ENCODE data around the gene PARP9.

Gene PARP9

GRCh38 chr3:122564155-122564912 is at the start of gene PARP9, which contains the start of gene DTX3L:
PARP9 (minus strand) TSS chr3:122564300; CDS start chr3:122559620, 4,680 bp downstream.
DTX3L (plus strand) TSS chr3:122564338; CDS start chr3:122564427, 89 bp downstream.
- peak; percentile 50 to 85 (median 66) for DNase-seq

- DNase-seq: no peak
Measured at GRCh38 chr3:122612696-122613095, 48.6 kb upstream of the PARP9 start.

DNA sequence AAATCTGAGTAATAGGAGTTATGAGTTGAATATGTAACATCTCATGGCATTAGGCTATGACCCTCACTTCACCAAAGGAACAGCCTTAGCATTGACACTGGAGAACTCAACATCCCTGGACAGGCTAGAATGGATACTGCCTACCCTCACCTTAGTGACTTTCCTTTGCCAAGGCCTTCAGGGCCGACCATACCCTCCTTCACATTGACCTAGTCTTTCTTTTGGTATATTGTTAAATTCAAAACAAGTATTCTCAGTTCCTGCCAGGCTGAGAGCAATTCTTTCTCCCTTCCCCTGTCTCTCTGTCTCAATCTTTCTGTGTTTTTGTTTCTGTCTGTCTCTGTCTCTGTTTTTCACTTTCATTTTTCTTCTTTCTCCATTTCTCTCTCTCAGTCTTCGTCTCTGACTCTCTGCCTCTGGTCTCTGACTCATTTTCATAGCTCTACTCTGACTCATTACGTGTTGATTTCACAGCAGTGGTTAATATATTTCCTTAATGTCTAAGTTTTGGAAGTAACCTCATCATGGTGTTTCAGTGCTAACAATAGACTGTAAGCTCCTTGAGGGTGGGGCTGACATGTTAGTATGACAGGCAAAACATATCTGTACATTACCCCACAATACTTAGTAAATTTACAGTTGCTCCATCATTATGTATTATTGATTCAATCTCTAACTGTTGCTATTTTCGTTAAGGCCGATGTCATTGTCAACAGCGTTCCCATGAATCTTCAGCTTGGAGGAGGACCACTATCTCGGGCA is 45.9 kb upstream of the PARP9 start:
- DNase-seq: no peak

- no peak for DNase-seq
Measured at GRCh38 chr3:122608916-122609315, 44.8 kb upstream of the PARP9 start.

DNA sequence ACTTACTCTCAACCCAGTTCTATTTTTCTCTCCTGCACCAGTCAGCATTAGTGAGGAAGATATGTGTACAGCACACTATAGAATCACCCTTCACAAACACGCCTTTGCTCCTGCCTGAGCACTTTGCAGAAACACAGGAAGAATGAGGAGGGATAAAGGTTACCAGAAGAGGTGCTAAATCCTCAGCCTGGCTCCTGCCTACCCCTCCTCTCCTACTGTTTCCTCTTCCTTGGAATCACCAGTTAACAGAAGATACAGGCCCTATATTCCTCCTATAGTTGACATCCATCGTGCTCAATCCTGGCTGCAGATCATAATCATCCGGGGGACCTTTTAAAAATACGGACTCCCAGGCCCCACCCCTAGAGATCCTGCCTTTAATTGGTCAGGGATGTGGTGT is 42.2 kb upstream of the PARP9 start:
- no peak for DNase-seq

DNA sequence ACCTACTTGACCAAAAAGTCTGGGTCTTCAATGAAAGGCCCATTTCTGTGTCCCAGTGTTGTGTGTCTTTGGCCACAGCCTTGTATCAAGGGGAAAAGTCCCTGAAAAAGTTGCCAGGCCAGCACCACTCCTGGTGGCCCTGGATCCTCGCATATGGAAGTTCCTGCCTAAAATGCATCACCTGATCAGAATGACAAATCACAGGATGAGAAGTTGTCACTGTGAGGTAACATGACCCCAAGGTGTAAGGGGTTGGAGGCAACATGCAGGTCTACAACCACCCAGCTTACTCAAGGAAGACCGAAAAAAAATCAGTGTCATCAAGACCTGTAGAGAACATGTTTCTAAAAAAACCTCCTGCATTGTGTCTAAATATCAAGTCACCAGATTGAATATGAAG is 39.0 kb upstream of the PARP9 start:
- DNase-seq: no peak

GRCh38 chr3:122602011-122602710 is 38.1 kb upstream of the PARP9 start:
- no peak for DNase-seq

DNA sequence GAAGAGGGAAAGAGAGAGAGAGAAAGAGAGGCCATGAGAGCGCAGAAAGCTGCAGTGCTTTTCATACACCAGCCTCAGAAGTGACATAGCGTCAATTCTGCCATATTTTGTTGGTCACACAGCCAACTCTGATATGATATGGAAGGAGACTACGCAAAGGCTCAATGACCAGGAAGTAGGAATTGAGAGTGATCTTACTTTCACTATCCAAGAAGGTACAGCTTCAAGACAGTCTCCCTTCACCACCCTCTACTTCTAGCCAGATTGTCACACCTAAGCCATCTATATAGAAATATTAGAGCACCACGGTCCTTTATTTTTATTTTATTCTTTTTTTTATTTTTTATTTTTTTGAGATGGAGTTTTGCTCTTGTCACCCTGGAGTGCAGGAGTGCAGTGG is 34.5 kb upstream of the PARP9 start:
- no peak for DNase-seq

DNA sequence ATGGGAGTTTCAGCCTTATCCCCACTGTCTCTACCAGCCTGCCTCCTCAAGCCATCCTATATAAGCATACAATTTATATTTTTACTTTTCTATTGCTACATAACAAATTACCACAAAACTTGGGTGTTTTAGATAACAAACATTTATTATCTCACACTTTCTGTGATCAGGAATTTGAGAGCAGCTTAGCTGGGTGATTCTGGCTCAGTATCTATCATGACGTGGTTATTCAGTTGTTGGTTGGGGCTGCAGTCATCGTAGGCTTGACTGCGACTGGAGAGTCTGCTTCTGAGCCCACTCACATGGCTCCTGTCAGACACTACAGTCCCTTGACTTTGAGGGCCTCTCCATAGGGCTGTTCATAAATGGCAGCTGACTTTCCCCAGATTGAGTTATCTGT is 34.1 kb upstream of the PARP9 start:
- no peak for DNase-seq

DNA sequence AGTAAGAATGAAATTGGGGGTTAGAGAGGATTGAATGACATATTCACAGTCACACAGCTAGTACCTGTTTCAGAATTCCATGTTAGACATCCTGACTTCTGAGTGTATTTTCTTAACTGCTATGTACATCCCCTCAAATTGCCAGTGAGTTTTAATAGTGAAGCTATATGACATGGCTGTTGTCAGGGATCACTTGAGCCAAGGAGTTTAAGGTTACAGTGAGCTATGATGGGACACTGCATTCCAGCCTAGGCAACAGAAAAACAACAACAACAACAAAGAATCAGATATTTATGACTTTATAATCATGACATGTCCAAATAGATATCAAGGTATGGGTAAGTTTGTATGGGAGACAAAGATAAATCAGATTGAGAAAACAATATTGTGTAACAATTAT is 29.9 kb upstream of the PARP9 start:
- DNase-seq: no peak

DNA sequence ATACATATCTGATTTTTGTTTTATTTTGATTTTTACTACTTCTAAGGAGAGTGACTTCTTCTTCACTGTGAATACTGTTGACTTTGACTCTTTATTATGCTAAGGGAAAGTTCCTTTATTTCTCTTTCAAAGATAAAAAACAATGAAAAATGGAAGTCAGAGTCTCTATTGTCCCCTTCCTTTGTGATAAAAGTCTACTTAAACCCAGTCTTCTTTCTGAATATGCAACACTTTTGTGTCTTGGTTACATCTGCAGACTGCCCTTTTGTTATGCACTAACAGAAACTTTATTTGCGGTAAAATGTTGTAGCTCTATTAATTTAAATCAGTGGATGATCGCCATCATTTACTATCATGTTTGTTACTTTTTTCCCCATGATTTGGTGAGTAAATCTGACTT is 26.5 kb upstream of the PARP9 start:
- DNase-seq: no peak

- no peak for DNase-seq
Measured at GRCh38 chr3:122589297-122589696, 25.2 kb upstream of the PARP9 start.

GRCh38 chr3:122587572-122587971 is 23.5 kb upstream of the PARP9 start:
- DNase-seq: no peak

GRCh38 chr3:122586773-122587485 is 22.8 kb upstream of the PARP9 start:
- DNase-seq: no peak

DNA sequence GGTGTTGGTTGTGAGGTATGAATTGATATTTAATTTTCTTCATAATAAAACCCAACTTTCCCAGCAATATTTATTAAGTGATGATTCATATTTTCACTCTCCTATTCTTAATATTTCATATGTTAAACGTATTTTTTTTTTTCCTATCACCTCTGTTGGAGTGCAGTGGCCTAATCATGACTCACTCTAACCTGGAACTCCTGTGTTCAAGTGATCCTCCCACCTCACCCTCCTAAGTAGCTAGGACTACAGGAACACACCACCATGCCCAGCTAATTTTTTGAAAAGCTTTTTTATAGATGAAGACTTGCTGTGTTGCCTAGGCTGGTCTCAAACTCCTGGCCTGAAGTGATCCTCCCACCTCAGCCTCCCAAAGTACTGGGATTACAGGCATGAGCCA is 22.0 kb upstream of the PARP9 start:
- DNase-seq: no peak

DNA sequence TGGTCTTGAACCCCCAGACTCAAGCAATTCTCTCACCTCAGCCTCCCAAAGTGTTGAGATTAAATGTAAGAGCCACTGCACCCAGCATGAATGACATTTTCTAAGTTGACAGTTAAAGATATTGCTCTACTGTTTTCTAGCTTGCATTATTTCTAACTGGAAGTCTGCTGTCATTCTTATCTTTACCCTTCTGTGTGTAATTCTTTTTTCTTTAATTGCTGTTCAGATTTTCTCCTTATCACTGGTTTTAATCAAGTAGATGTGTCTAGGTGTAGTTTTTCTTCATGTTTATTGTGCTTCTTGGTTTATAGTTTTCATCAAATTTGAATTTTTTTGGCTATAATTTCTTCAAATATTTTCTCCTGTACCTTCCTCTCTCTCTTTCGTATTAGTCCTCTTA is 18.3 kb upstream of the PARP9 start:
- no peak for DNase-seq

- DNase-seq: no peak
Measured at GRCh38 chr3:122581622-122582021, 17.5 kb upstream of the PARP9 start.

- DNase-seq: no peak
Measured at GRCh38 chr3:122580470-122580869, 16.4 kb upstream of the PARP9 start.

- DNase-seq: no peak
Measured at GRCh38 chr3:122578069-122578740, 14.1 kb upstream of the PARP9 start.

DNA sequence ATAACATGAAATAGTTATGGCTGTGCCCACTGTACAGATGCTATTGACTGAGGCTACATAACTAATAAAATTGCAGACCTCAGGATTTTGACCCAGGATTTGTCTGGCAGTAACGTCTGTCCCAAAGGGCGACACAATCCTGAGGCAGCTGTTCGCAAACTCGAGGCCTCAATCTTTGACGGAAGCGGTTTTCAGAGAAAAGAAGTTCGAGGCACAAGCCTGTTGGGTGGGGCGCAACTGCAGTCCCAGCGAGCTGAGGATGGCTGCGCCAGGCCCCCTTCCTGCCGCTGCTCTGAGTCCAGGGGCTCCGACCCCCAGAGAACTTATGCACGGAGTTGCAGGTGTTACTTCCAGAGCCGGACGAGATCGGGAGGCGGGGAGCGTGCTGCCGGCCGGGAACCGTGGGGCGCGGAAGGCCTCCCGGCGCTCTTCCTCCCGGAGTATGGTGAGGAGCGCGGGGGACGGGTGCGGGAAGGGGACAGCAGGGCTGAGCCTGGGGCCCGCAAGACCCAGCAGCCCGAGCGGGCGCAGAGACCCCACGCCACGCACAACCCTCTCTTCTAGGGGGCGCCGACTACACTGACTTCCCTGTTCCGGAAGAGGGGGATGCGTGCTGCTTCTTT is 13.4 kb upstream of the PARP9 start, which contains the start of gene PARP15:
Gene PARP15 (plus strand): TSS at position 242 of the 623 bp plus-strand sequence. CDS start 18 bp downstream, at position 260.
- DNase-seq: peak in 3 of 4 experiments; percentile 9 to 23 (median 10)

GRCh38 chr3:122576174-122576940 is 12.3 kb upstream of the PARP9 start:
- no peak for DNase-seq
